ENCODE results near the gene ISYNA1.

ISYNA1 gene

DNA sequence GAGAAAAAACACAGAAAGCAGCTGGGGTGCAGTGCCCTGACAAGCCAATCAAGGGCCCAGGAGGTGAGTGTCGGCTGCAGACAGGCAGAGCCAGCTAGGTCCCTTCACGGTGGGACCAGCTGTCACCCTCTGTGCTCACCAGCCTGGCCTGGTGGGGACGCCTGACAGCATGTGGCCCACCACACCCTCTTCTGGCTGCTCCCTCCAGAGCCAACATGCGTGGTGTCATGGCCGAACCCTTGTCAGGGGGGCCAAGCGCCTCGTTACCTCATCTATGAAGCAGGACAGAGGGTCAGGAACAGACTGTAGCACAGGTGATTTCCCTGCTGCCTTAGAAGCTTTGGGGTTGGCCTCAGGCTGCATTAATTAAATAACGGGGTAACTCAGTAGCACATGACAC is 40.0 kb upstream of the ISYNA1 start:
- no peak for TF ChIP-seq TCF12 (IDR thresholded peaks at IDR 0.05; ENCODE audit: low read depth)
- no peak for TF ChIP-seq EP300 (IDR thresholded peaks at IDR 0.05; ENCODE audit: borderline replicate concordance)
- TF ChIP-seq CEBPB (IDR thresholded peaks at IDR 0.05): no peak
- no peak for TF ChIP-seq TEAD4 (IDR thresholded peaks at IDR 0.05)
- TF ChIP-seq ZBTB7A (IDR thresholded peaks at IDR 0.05; ENCODE audit: low read depth): no peak
- TF ChIP-seq NFIC (IDR thresholded peaks at IDR 0.05): no peak
- no peak for TF ChIP-seq EGR1 (IDR thresholded peaks at IDR 0.05)
- TF ChIP-seq, protein P1, sequence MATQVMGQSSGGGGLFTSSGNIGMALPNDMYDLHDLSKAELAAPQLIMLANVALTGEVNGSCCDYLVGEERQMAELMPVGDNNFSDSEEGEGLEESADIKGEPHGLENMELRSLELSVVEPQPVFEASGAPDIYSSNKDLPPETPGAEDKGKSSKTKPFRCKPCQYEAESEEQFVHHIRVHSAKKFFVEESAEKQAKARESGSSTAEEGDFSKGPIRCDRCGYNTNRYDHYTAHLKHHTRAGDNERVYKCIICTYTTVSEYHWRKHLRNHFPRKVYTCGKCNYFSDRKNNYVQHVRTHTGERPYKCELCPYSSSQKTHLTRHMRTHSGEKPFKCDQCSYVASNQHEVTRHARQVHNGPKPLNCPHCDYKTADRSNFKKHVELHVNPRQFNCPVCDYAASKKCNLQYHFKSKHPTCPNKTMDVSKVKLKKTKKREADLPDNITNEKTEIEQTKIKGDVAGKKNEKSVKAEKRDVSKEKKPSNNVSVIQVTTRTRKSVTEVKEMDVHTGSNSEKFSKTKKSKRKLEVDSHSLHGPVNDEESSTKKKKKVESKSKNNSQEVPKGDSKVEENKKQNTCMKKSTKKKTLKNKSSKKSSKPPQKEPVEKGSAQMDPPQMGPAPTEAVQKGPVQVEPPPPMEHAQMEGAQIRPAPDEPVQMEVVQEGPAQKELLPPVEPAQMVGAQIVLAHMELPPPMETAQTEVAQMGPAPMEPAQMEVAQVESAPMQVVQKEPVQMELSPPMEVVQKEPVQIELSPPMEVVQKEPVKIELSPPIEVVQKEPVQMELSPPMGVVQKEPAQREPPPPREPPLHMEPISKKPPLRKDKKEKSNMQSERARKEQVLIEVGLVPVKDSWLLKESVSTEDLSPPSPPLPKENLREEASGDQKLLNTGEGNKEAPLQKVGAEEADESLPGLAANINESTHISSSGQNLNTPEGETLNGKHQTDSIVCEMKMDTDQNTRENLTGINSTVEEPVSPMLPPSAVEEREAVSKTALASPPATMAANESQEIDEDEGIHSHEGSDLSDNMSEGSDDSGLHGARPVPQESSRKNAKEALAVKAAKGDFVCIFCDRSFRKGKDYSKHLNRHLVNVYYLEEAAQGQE (IDR thresholded peaks at IDR 0.05; ENCODE audit: low read depth): no peak

GRCh38 chr19:18477042-18477779 is 39.3 kb upstream of the ISYNA1 start:
- TF ChIP-seq EGR1 (IDR thresholded peaks at IDR 0.05) (no peak), RAD21 (IDR thresholded peaks at IDR 0.05; ENCODE audit: low read depth) (0 out of 2 replicates have a peak, but pooled peaks have one; percentile 16)

DNA sequence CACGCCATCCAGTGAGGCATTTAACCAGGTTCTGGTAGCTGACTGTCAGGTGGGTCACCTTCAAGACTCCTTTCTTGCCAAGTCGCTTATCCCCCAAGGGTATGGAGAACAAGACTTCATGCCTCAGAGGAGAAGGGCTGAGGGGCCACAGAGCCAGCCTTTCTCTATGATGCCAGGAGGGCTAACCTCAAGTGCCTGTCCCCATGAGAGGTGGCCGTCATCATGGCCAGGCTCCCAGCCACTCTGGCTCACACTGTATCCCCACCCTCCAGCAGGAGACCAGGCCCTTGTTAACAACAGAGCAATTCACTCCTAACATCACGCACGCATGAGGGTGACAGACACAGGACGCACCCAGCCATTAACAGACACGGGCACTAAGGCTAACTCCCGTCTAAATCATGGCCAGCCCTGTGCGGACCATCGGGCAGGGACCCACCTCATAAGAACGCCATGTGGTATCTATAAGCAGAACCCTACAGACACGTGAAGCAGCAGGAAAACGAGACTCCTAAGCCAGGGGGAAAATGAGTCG is 38.6 kb upstream of the ISYNA1 start:
- TF ChIP-seq EGR1 (IDR thresholded peaks at IDR 0.05) (no peak), RAD21 (IDR thresholded peaks at IDR 0.05; ENCODE audit: low read depth) (no peak), NFIC (IDR thresholded peaks at IDR 0.05) (no peak), TEAD4 (IDR thresholded peaks at IDR 0.05) (no peak), TAF1 (IDR thresholded peaks at IDR 0.05; ENCODE audit: low read depth) (no peak), YY1 (IDR thresholded peaks at IDR 0.05; ENCODE audit: low read depth) (no peak), CEBPB (IDR thresholded peaks at IDR 0.05) (no peak)
- TF ChIP-seq, protein P1 (IDR thresholded peaks at IDR 0.05; ENCODE audit: low read depth): no peak

DNA sequence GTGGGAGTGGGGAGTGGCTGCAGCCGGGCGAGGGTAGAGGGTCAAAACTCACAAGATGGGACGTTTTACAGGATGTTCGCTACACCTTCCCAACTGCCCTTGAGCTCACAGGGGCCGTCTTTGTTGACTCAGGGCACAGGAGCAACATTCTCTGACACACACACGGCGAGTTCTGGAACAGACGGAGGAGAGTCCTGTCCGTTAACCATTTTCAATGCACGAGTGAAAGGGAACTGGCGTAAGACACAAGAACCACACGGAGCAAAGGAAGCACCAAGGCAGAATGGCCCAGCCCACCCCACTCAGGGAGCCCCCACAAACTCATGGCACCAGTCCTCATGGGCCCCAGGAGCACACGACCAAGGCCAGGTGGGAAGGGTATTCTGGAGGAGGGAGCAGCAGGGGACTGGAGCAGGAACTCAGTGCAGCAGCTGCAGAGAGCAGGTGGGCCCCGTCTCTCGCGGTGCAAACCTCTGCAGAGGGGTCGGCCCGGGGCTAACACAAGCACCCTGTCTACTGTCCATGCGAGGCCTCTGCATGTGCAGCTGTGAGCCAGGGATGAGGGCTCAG is 37.9 kb upstream of the ISYNA1 start:
- TF ChIP-seq CEBPB (IDR thresholded peaks at IDR 0.05): no peak
- no peak for TF ChIP-seq TAF1 (IDR thresholded peaks at IDR 0.05; ENCODE audit: low read depth)
- TF ChIP-seq EGR1 (IDR thresholded peaks at IDR 0.05): no peak
- TF ChIP-seq EP300 (IDR thresholded peaks at IDR 0.05; ENCODE audit: borderline replicate concordance): no peak
- TF ChIP-seq CREB1 (IDR thresholded peaks at IDR 0.05; ENCODE audit: low read depth): no peak
- TF ChIP-seq RAD21 (IDR thresholded peaks at IDR 0.05; ENCODE audit: low read depth): no peak
- TF ChIP-seq TEAD4 (IDR thresholded peaks at IDR 0.05): no peak
- no peak for TF ChIP-seq YY1 (IDR thresholded peaks at IDR 0.05; ENCODE audit: low read depth)
- no peak for TF ChIP-seq NFIC (IDR thresholded peaks at IDR 0.05)
- TF ChIP-seq, protein P1 (IDR thresholded peaks at IDR 0.05; ENCODE audit: low read depth): no peak
- TF ChIP-seq TCF12 (IDR thresholded peaks at IDR 0.05; ENCODE audit: low read depth): no peak

- TF ChIP-seq CEBPB (IDR thresholded peaks at IDR 0.05): no peak
- TF ChIP-seq, protein P1 (IDR thresholded peaks at IDR 0.05; ENCODE audit: low read depth): no peak
- no peak for TF ChIP-seq TAF1 (IDR thresholded peaks at IDR 0.05; ENCODE audit: low read depth)
- TF ChIP-seq ZBTB7A (IDR thresholded peaks at IDR 0.05; ENCODE audit: low read depth): no peak
- TF ChIP-seq TCF12 (IDR thresholded peaks at IDR 0.05; ENCODE audit: low read depth): no peak
- TF ChIP-seq EGR1 (IDR thresholded peaks at IDR 0.05): no peak
- no peak for TF ChIP-seq TEAD4 (IDR thresholded peaks at IDR 0.05)
- TF ChIP-seq RAD21 (IDR thresholded peaks at IDR 0.05; ENCODE audit: low read depth): no peak
- TF ChIP-seq EP300 (IDR thresholded peaks at IDR 0.05; ENCODE audit: borderline replicate concordance): no peak
- no peak for TF ChIP-seq FOXM1 (IDR thresholded peaks at IDR 0.05; ENCODE audit: borderline replicate concordance, low read depth)
- TF ChIP-seq MAX (IDR thresholded peaks at IDR 0.05): no peak
- TF ChIP-seq CREB1 (IDR thresholded peaks at IDR 0.05; ENCODE audit: low read depth): no peak
- TF ChIP-seq NFIC (IDR thresholded peaks at IDR 0.05): no peak
- TF ChIP-seq, protein P2, sequence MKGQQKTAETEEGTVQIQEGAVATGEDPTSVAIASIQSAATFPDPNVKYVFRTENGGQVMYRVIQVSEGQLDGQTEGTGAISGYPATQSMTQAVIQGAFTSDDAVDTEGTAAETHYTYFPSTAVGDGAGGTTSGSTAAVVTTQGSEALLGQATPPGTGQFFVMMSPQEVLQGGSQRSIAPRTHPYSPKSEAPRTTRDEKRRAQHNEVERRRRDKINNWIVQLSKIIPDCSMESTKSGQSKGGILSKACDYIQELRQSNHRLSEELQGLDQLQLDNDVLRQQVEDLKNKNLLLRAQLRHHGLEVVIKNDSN (IDR thresholded peaks at IDR 0.05): no peak
- TF ChIP-seq YY1 (IDR thresholded peaks at IDR 0.05; ENCODE audit: low read depth): no peak
These were observed 37.1 kb upstream of the ISYNA1 start for GRCh38 chr19:18475004-18475453.
